Activated gamma-delta T cell (primary cell): ENCODE data around the gene ECI2.
"Not testable (repeated sequence)": the region's sequence is repeated elsewhere in the genome, so short reads cannot be mapped to it uniquely, and the experiment has no call there.

Experiments
- DNase-seq: peaks from one replicate; lab custom pipeline; 2025; lab: John Stamatoyannopoulos, UW

ECI2 gene

GRCh38 chr6:4101298-4101697 is 34.1 kb downstream of the ECI2 start:
- DNase-seq: no peak

GRCh38 chr6:4100655-4101054 is 34.7 kb downstream of the ECI2 start:
- DNase-seq: no peak

- no peak for DNase-seq
Observed at GRCh38 chr6:4093288-4093687, 42.1 kb downstream of the ECI2 start.

DNA sequence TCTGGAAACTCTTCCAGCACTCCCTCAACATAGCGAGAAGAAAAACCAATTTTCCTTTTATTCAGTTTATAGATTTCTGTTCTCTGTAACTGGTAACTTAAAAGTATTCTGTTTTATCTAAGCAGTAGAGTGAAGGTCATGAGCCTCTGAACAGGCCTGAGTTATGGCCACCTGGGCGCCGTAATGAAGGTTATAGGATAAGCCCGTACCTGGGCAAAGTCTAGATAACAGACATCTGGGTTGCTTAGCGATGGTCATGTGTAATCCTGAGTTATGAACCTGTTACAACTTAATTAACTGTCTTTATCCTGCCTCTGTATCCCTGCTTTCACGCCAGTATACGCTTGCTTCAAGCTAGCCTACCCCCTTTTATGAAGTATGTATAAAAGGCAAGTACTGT is 43.4 kb downstream of the ECI2 start:
- no peak for DNase-seq

- DNase-seq: not testable (repeated sequence)
Observed at GRCh38 chr6:4090043-4090442, 45.3 kb downstream of the ECI2 start.

- DNase-seq: no peak
Observed at GRCh38 chr6:4088704-4089103, 46.7 kb downstream of the ECI2 start.

- DNase-seq: no peak
Observed at GRCh38 chr6:4085332-4085700, 50.1 kb downstream of the ECI2 start.

DNA sequence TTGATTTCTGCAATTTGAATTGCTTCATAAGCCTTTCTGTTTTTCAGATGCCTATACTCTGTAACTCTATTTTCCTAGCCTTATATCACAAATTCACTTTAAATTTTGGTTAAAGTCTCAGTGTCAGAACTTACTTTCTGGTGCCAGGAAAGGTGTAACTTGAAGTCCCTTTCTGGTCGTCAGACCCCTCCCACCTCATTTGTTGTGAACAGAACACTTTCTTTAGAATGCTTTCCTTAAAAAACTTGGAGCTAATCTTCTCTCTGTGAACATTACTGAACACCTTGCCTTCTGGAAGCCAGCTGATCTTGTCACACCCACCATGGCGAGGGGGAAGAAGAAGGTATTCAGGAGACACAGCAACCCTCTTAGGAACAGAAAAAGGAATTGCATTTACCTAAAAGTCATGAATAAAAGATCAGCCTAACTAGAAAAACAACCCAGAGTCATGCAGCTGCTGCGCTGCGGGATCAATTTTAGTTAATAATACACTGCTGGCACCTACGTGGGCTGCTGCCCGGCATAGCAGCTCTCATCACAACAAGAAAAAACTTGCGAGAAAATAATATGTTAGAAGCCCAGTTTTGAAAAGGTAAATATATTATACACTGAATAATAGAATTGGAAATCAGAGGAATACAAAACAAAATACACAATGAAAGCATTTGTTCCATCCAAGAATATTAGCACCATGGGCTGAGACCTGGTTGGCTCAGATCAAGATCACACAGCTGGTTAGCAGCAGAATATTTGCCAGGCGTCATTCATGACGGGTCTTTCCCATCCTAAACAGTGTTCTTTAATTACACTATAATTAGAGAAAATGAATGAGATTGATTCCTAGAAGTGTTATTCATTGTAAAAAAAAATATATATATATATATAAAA is 50.7 kb downstream of the ECI2 start:
- no peak for DNase-seq

DNA sequence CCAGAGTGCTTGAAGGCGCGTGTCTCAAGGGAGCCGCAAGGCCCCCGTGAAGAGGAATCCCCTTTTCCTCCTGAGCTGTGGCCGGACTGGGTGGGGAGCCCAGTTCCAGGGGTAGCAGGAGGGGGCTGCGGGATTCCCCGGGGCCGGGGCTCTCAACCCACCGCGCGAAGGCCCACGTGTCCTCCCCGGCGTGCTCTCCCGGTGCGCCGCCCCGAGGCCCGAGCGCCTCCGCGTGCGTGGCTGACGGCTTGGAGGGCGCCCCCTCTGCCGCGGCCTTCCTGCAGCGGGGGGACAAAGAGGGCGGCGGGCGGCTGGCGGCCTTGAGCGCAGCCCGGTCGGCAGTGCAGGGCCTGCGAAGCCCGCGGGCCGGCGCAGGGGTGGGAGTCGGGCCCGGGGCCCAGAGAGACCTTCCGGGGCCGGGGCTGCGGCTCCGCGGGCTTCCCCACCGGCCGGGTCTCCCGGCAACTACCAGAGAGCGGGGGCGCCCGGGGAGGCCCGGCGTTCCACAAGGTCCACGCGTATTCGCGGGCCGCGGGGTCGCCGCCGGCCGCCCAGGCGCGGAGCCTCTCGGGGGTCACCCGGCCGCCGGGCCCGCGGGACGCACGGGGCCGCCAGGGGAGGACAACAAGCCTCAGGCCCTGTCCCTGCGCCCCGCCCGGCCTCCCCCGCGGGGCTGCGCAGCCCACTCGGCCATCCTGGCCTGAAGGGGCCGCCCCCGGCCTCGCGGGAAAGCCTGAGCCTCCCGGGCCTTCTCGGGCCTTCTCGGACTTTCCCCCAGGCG is 56.5 kb downstream of the ECI2 start, which contains the start of gene FAM217A:
TSS of gene FAM217A (minus strand) at position 447 of the 781 bp plus-strand sequence. CDS start 1,723 bp downstream, outside the sequence.
- no peak for DNase-seq

DNA sequence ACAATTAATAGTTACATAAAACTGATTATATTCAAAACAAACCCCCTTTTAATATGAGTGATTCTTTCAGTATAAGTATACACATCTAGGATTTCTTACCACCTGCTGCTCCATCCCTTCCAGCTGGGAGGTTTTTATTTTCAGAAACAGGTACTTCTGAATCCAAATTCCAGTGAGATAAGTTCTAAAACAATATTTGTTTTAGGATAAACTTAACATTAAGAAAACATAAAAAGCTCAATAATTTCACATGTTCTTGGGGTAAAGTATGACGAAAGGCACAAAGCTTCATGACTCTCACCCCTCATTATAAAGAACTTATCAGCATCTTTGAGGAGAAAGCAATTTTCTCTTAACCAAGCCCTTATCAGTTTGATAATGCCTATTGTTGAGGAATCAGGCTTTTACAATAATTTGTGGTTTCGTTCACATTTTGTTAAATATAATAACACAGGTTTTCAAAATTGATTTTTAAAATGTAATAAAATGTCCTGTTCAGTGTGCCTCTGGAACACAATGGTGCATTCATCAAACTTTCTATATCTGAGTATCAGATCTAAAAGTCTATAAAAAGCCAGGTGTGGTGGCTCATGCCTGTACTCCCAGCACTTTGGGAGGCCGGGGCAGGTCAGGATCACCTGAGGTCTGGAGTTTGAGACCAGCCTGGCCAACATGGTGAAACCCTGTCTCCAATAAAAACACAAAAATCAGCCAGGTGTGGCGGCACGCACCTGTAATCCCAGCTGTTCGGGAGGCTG is 60.7 kb downstream of the ECI2 start:
- DNase-seq: no peak

DNA sequence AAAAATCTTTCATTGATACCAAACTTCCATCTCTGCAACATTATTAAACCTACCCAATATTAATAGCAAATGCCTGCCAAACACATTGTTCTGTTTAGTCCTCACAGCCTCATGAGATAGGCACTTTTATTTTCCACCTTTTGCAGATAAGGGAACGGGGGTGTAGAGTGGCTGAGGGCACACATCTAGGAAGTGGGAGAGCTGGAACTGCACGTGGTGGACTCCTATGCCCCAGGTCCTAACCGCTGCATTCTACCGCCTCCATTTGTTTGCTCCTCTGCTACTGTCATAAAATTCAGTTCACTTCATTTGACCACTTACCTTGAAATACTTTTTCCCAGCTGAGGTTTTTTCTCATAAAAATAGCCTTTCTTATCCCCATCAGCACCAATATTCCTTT is 64.0 kb downstream of the ECI2 start:
- no peak for DNase-seq

DNA sequence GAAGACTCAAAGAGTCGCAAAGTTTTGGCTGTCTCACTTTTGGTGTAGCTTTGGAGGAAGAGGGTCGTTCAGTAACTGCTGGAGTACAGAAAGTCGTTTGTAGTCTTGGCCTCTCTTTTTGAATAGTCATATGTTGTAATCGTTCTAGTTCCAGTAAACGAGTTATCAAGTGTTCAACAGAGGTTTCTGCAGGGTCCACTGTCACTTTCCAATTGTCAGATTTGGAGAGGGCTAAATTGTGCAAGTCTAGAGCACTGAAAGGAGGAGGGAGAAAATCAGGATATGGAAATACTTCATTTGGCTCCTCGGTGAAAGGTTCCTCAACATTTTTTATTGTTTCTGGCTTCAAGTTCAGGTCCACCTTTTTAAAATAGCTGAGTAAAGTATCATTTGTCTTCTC is 66.2 kb downstream of the ECI2 start:
- no peak for DNase-seq

DNA sequence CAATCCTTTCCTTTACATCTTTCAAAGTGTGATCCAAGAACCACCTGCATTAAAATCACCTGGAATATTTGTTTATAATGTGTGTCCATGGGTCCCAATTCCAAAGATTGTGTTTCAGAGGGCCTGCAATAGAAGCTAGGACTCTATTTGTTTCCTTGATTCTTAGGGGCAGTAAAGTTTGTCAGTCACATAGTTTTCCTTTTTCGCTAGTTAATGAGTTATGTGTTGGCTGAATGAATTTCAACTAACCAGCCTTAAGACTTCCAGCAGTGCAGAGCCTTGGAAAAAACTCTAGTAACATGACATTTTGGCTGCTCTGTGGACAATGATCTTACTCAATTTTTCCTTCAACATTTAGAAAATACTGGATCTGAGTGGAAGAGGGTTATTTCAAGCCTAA is 67.7 kb downstream of the ECI2 start:
- DNase-seq: no peak

GRCh38 chr6:4066029-4066755 is 69.2 kb downstream of the ECI2 start:
- no peak for DNase-seq
